Choroid plexus epithelial cell (primary cell): ENCODE measurements around the gene HS3ST4.

Experiments
- DNase-seq: peaks from one replicate; pipeline ENCODE4 v3.0.0-alpha.2; 2010; ENCODE audit warnings: low read depth
- H3K4me3 ChIP-seq: 2 replicates; pipeline ENCODE4 v1.5.1; 2011; ENCODE audit warnings: low read depth, mild to moderate bottlenecking, control low read depth, low read length, moderate library complexity
- TF ChIP-seq, protein P1 (sequence below): conservative IDR thresholded peaks from 2 replicates; pipeline ENCODE4 v1.5.1; 2011; ENCODE audit warnings: low read depth, mild to moderate bottlenecking, control low read depth, inconsistent platforms, low read length, moderate library complexity

HS3ST4 gene

DNA sequence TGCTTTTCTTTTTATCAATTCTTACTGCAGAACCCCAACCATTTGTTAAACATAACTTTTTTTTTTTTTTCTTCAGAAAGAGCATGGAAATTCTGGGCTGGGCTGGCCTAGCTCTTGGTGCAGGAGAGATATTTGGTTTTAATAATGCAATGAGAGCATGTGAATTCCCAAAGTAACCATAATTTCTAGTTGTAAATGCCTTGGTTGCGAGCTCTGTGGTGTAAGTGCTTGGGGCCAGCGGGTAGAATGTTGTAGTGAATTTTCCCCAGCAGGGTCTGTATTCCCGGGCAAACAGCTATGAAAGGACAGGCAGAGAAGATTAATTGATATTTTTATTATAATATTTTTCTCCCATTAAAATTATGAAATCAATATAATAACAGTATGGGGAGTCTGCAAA, 465.6 kb downstream of the HS3ST4 start:
- TF ChIP-seq, protein P1, sequence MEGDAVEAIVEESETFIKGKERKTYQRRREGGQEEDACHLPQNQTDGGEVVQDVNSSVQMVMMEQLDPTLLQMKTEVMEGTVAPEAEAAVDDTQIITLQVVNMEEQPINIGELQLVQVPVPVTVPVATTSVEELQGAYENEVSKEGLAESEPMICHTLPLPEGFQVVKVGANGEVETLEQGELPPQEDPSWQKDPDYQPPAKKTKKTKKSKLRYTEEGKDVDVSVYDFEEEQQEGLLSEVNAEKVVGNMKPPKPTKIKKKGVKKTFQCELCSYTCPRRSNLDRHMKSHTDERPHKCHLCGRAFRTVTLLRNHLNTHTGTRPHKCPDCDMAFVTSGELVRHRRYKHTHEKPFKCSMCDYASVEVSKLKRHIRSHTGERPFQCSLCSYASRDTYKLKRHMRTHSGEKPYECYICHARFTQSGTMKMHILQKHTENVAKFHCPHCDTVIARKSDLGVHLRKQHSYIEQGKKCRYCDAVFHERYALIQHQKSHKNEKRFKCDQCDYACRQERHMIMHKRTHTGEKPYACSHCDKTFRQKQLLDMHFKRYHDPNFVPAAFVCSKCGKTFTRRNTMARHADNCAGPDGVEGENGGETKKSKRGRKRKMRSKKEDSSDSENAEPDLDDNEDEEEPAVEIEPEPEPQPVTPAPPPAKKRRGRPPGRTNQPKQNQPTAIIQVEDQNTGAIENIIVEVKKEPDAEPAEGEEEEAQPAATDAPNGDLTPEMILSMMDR: no peak
- DNase-seq: no peak
- no peak overlapping the region for H3K4me3 ChIP-seq

DNA sequence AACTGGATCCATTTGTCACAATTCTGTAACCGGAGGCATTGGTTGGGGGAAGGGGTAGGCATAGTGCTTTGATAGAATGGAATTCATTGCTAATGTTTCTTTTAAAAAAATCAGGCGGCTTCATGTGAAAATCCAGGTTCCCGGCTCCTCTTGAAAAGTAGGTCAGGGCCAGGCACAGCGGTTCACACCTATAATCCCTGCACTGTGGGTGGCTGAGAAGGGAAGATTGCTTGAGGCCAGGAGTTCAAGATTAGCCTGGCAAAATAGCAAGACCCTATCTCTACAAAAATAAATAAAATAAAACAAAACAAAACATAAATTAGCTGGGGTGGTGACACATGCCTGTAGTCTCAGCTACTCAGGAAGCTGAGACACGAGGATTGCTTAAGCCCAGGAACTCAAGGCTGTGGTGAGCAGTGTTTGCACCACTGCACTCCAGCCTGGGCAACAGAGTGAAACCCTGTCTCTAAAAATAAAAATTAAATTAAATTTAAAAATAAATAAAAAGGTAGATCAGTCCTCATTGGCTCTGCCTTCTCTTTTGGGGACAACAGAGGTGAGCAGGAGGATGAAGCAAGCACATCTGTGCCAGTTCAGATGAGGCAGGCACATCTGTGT, 466.5 kb downstream of the HS3ST4 start:
- H3K4me3 ChIP-seq: no peak overlapping the region
- TF ChIP-seq, protein P1: no peak
- no peak for DNase-seq

DNA sequence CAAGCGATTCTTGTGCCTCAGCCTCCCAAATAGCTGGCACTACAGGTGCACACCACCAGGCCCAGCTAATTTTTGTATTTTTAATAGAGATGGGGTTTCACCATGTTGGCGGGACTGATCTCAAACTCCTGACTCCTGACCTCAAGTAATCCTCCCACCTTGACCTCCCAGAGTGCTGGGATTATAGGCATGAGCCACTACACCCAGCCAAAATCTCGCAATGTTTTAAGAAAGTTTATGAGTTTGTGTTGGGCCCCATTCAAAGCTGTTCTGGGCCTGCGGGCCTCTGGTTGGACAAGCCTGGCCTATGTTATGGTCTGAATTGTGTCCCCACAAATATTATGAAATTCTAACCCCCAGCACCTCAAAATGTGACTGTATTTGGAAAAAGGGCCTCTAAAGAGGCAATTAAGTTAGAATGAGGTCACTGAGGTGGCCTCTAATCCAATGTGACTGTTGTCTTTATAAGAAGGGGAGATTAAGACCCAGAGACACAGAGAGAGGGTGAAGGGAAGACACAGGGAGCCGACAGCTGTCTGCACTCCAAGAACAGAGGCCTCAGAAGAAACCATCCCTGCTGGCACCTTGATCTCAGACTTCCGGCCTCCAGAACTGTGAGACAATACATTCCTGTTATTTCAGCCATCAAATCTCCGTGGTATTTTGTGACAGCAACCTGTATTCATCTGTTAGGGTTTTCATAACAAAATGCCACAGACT, 469.9 kb downstream of the HS3ST4 start:
- TF ChIP-seq, protein P1: no peak
- DNase-seq: no peak
- H3K4me3 ChIP-seq: no peak overlapping the region

DNA sequence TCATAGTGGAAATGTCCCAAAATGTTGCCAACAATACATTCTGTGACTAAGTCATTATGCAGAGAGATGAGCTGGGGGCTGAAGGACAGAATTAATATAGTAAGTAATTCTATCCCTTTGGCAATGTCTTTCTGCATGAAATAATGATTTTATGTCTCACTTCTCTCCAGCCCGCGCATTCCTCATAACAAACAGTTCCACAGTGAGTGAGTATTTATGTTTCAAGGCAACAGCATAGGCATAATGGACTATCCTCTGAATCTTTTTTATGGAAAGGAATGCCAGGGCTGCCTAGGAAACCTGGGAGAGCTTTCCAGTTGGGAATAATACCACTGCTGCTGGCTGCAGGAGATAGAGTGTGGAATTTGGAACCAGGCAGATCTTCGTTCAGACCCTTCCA, 477.7 kb downstream of the HS3ST4 start:
- no peak overlapping the region for H3K4me3 ChIP-seq
- TF ChIP-seq, protein P1: no peak
- no peak for DNase-seq

DNA sequence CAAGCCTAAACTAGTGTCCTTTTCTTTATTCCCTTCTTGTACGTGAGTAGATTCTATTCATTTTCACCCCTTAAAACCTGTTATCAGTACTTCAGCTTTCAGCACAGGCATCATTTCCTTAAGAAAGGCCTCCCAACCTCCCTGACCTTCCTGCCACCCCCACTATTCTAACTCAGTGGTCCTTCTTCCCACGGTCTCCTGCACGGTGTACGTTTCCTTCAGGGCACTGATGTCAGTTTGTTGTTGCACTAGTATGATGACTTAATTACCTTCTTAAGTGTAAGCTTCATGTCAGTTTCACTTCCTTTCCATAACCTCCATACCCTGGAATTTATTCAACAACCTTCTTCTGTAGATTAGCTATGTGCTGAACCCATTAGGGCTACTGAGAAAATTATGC, 484.2 kb downstream of the HS3ST4 start:
- TF ChIP-seq, protein P1: no peak

DNA sequence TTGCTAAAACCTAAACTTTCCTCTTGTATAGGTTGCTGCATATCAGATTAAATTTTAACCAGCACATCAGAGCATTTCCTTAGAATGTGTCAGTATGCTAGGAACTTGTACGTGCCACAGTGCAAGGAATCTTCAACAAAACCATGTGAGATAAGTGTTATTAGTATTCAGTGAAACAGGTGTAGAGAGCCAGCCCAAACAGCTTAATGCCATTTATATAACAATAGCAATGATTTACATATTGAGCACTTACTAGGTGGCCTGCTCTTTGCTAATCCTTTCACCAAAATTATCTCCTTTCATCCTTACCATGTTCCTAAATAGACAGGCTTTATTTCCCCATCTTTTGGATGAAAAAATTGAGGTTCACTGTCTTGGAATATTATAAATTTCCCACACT, 485.7 kb downstream of the HS3ST4 start:
- TF ChIP-seq, protein P1: no peak
- no peak overlapping the region for H3K4me3 ChIP-seq

More for the DNA sequence above, 484.2 kb downstream of the HS3ST4 start:
- H3K4me3 ChIP-seq: no peak overlapping the region
- no peak for DNase-seq

DNA sequence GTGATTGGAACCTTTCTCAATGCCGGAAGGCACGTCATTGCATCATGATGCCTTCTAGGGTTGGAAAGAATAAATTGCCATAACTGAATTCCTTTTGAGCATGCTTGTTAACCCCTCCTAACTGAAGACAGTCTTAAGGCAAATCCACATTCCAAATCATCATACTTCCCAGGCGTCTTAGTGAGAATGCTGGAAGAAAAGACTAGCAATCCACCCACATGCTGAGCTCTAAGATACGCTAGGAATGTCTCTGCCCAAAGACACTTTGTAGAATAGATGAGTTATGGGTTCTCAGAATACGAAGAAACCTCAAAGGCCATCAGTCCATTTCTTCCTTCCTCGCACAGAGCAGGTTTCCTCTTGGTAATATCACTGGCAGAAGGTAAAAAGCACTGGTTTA, 486.5 kb downstream of the HS3ST4 start:
- TF ChIP-seq, protein P1: no peak
- H3K4me3 ChIP-seq: no peak overlapping the region
- DNase-seq: no peak

More for the DNA sequence above, 485.7 kb downstream of the HS3ST4 start:
- DNase-seq: no peak
